Lower leg skin (tissue), 3 donors: ENCODE measurements around the gene P2RX4.

Source experiments
- CTCF ChIP-seq, 3 donors: fragments of 450-650 bp; IDR thresholded peaks; one replicate each; pipeline ENCODE4 v1.5.1; 2016; ENCODE audit warnings: antibody characterized with exemption in 3 of 3, mild to moderate bottlenecking in 3 of 3, moderate library complexity in 2 of 3
- POLR2A ChIP-seq, 2 donors: fragments of 450-650 bp; IDR thresholded peaks; one replicate each; pipeline ENCODE4 v1.6.1; 2016 to 2017; ENCODE audit warnings: antibody characterized with exemption in 2 of 2, mild to moderate bottlenecking in 1 of 2, moderate library complexity in 1 of 2

- TF ChIP-seq CTCF (IDR thresholded peaks at IDR 0.05): no peak
- TF ChIP-seq POLR2A (IDR thresholded peaks at IDR 0.05): no peak
These were observed 23.2 kb downstream of the P2RX4 start for GRCh38 chr12:121232977-121233627.
